H1 (cell line): ENCODE results near the gene SUSD1. TPM values are rescaled to one million over a fixed set of nuclear protein-coding genes. Genes with fewer than 3 reads are reported as not detected.

ENCODE experiments used
- CTCF ChIA-PET: fragments of 300-600 bp; sonication (Branson Sonifier 250); formaldehyde crosslinking; loops from one replicate; lab custom pipeline; 2021; ENCODE audit not compliant: partially characterized antibody; lab: Charles Lee
- POLR2A ChIA-PET: fragments of 300-600 bp; sonication (Branson Sonifier 250); formaldehyde crosslinking; loops from one replicate; lab custom pipeline; 2021; ENCODE audit warnings: inconsistent platforms; ENCODE audit not compliant: partially characterized antibody; lab: Charles Lee
- DNase-seq, 2 experiments: peaks; one replicate each; pipeline versions ENCODE4 v3.0.0 to v3.0.0-alpha.2; 2010 to 2022; ENCODE audit warnings: low spot score in 2 of 2, low read depth in 1 of 2, mixed read lengths in 1 of 2
- FAIRE-seq: peaks from 2 replicates; lab custom pipeline; 2011; peaks lifted over from hg19 to GRCh38; lab: Jason Lieb, UNC
- H2AFZ ChIP-seq: 2 replicates; pipeline ENCODE4 v1.8.1; 2012; ENCODE audit warnings: low read length, inconsistent platforms
- H2AK5ac ChIP-seq: 2 replicates; pipeline ENCODE4 v1.6.1; 2013; ENCODE audit warnings: low read depth, low read length
- H2BK120ac ChIP-seq: replicated peaks from 2 replicates; pipeline ENCODE3; 2013; ENCODE audit warnings: low read depth, low read length, inconsistent platforms
- H2BK12ac ChIP-seq: 2 replicates; pipeline ENCODE4 v1.6.1; 2013; ENCODE audit warnings: low read depth, low read length
- H2BK15ac ChIP-seq: 2 replicates; pipeline ENCODE4 v1.6.1; 2013; ENCODE audit warnings: low read length
- H2BK20ac ChIP-seq: 2 replicates; pipeline ENCODE4 v1.6.1; 2013; ENCODE audit warnings: low read length
- H2BK5ac ChIP-seq: 2 replicates; pipeline ENCODE4 v1.6.1; 2013; ENCODE audit warnings: low read depth, low read length
- H3K14ac ChIP-seq: 2 replicates; pipeline ENCODE4 v1.6.1; 2013; ENCODE audit warnings: inconsistent platforms; ENCODE audit not compliant: insufficient read length
- H3K18ac ChIP-seq: 2 replicates; pipeline ENCODE4 v1.6.1; 2013; ENCODE audit warnings: low read length; ENCODE audit errors: extremely low read depth
- H3K23ac ChIP-seq: 2 replicates; pipeline ENCODE4 v1.6.1; 2013; ENCODE audit warnings: inconsistent platforms; ENCODE audit not compliant: insufficient read length
- H3K23me2 ChIP-seq: 2 replicates; pipeline ENCODE4 v1.6.1; 2013; ENCODE audit warnings: low read depth, low read length
- H3K27ac ChIP-seq: 2 replicates; pipeline ENCODE4 v1.6.1; 2011; ENCODE audit warnings: low read depth, low read length, inconsistent platforms
- H3K27me3 ChIP-seq, 4 experiments: replicated peaks in 1 of 4; 1 replicate in 1 of 4; 2 replicates in 3 of 4; pipeline versions ENCODE4 v1.6.1 to v1.8.1; 2011 to 2013; ENCODE audit warnings: low read length in 3 of 4, mild to moderate bottlenecking in 3 of 4, inconsistent platforms in 2 of 4, mixed read lengths in 2 of 4, moderate library complexity in 1 of 4; ENCODE audit not compliant: control insufficient read depth in 3 of 4, insufficient read depth in 3 of 4; ENCODE audit errors: extremely low read depth in 1 of 4
- H3K36me3 ChIP-seq, 4 experiments: 2 replicates each; pipeline versions ENCODE4 v1.6.1 to v1.8.1; 2011 to 2013; ENCODE audit warnings: mild to moderate bottlenecking in 4 of 4, low read length in 3 of 4, moderate library complexity in 2 of 4, control low read depth in 1 of 4, inconsistent platforms in 1 of 4; ENCODE audit not compliant: insufficient read depth in 4 of 4, control insufficient read depth in 2 of 4
- H3K4ac ChIP-seq: replicated peaks from 2 replicates; pipeline ENCODE3; 2013; ENCODE audit warnings: low read length, low read depth, mixed read lengths, inconsistent platforms; ENCODE audit not compliant: insufficient read length
- H3K4me1 ChIP-seq, 4 experiments: replicated peaks in 1 of 4; 1 replicate in 1 of 4; 2 replicates in 3 of 4; pipeline versions ENCODE4 v1.6.1 to v1.8.1; 2011 to 2013; ENCODE audit warnings: low read length in 3 of 4, inconsistent platforms in 2 of 4, mixed read lengths in 1 of 4; ENCODE audit not compliant: insufficient read depth in 4 of 4, control insufficient read depth in 3 of 4
- H3K4me2 ChIP-seq, 2 experiments: 2 replicates each; pipeline versions ENCODE4 v1.6.1 to v1.8.1; 2011 to 2013; ENCODE audit warnings: low read depth in 2 of 2, low read length in 2 of 2, control low read depth in 1 of 2, inconsistent platforms in 1 of 2, mild to moderate bottlenecking in 1 of 2; ENCODE audit not compliant: insufficient read depth in 1 of 2
- H3K4me3 ChIP-seq, 4 experiments: fragments of 200-600, 300-600 bp in 1 of 4; sonication (generic), shearing (Covaris generic), sonication (Bioruptor Twin) in 1 of 4; 2 replicates each; pipeline versions ENCODE4 v1.5.1 to v1.8.1; 2011 to 2016; ENCODE audit warnings: low read length in 4 of 4, low read depth in 3 of 4, control low read depth in 2 of 4, inconsistent platforms in 2 of 4, mild to moderate bottlenecking in 2 of 4, mixed read lengths in 1 of 4, moderate library complexity in 1 of 4; ENCODE audit not compliant: insufficient read depth in 2 of 4; ENCODE audit errors: extremely low read depth in 1 of 4
- H3K56ac ChIP-seq: replicated peaks from 2 replicates; pipeline ENCODE3; 2013; ENCODE audit warnings: low read depth, mild to moderate bottlenecking, mixed read lengths, low read length, inconsistent platforms; ENCODE audit not compliant: insufficient read length
- H3K79me1 ChIP-seq: 2 replicates; pipeline ENCODE4 v1.6.1; 2013; ENCODE audit warnings: low read depth, low read length, control low read depth
- H3K79me2 ChIP-seq, 2 experiments: 2 replicates each; pipeline versions ENCODE4 v1.6.1 to v1.8.1; 2012 to 2013; ENCODE audit warnings: low read length in 2 of 2, mild to moderate bottlenecking in 2 of 2, inconsistent platforms in 1 of 2; ENCODE audit not compliant: insufficient read depth in 2 of 2, control insufficient read depth in 1 of 2
- H3K9ac ChIP-seq, 4 experiments: replicated peaks in 1 of 4; 1 replicate in 1 of 4; 2 replicates in 3 of 4; pipeline versions ENCODE4 v1.6.1 to v1.8.1; 2011 to 2013; ENCODE audit warnings: low read depth in 3 of 4, low read length in 3 of 4, control low read depth in 2 of 4, mild to moderate bottlenecking in 2 of 4, moderate library complexity in 2 of 4, inconsistent platforms in 1 of 4; ENCODE audit errors: extremely low read depth in 1 of 4
- H3K9me3 ChIP-seq, 2 experiments: 2 replicates each; pipeline versions ENCODE4 v1.6.1 to v1.8.1; 2012 to 2013; ENCODE audit warnings: mild to moderate bottlenecking in 2 of 2, moderate library complexity in 2 of 2, control low read depth in 1 of 2, inconsistent platforms in 1 of 2, low read depth in 1 of 2, low read length in 1 of 2, mixed read lengths in 1 of 2; ENCODE audit not compliant: insufficient read depth in 2 of 2
- H4K20me1 ChIP-seq, 2 experiments: replicated peaks in 1 of 2; 2 replicates each; pipeline versions ENCODE3 to v1.8.1; 2011 to 2013; ENCODE audit warnings: inconsistent platforms in 2 of 2, low read length in 2 of 2, mild to moderate bottlenecking in 1 of 2; ENCODE audit not compliant: insufficient read depth in 2 of 2, control insufficient read depth in 1 of 2
- H4K5ac ChIP-seq: 2 replicates; pipeline ENCODE4 v1.6.1; 2013; ENCODE audit warnings: low read length, low read depth, mixed read lengths, inconsistent platforms; ENCODE audit not compliant: insufficient read length
- H4K8ac ChIP-seq: 2 replicates; pipeline ENCODE4 v1.8.0; 2013; ENCODE audit warnings: mild to moderate bottlenecking, moderate library complexity, low read length, inconsistent platforms; ENCODE audit not compliant: insufficient read depth; ENCODE audit errors: extremely low read depth
- H4K91ac ChIP-seq: replicated peaks from 2 replicates; pipeline ENCODE3; 2013; ENCODE audit warnings: low read length, mixed read lengths, inconsistent platforms; ENCODE audit not compliant: insufficient read length
- GABPA ChIP-seq: IDR thresholded peaks from 2 replicates; pipeline ENCODE4 v1.6.1; 2011; ENCODE audit warnings: mild to moderate bottlenecking, low read length, moderate library complexity, borderline replicate concordance; ENCODE audit not compliant: insufficient read depth
- WGBS, 2 experiments: shearing (Covaris generic) in 1 of 2; methylation state at CpG; one replicate each; pipeline versions ENCODE4 v1.1.6 to v1.1.7; 2013 to 2015; ENCODE audit warnings: low lambda C conversion rate in 2 of 2, mixed read lengths in 2 of 2, inconsistent platforms in 1 of 2, low coverage in 1 of 2, missing lambda C conversion rate in 1 of 2; ENCODE audit not compliant: insufficient replicate concordance in 2 of 2, insufficient coverage in 1 of 2, insufficient read length in 1 of 2; ENCODE audit errors: extremely low coverage in 1 of 2, missing lambda C conversion rate in 1 of 2; 5-methylcytosine and 5-hydroxymethylcytosine counted together
- polyA plus RNA-seq, 7 experiments: library from polyadenylated mRNA; depleted of rRNA in 3 of 7; stranded (reverse) in 5 of 7; unstranded in 2 of 7; fragments of >200 nt in 5 of 7; fragments of 200-250 nt in 2 of 7; gene quantifications; 1 replicate in 5 of 7; 2 replicates in 1 of 7; 4 replicates in 1 of 7; pipeline versions ENCODE4 v1.2.1 to v1.2.3, GENCODE V29; 2011 to 2013; ENCODE audit warnings: missing spikeins in 2 of 7, mixed read lengths in 2 of 7
- total RNA-seq: library from RNA; stranded (reverse); fragmentation: NEBNext Ultra II Directional; extraction: Animal tissue kit (Norgen Biotek cat#: 25700); gene quantifications from 2 replicates; pipeline ENCODE4 v1.2.1, GENCODE V29; 2021

SUSD1 gene
- total and polyA plus RNA-seq, 2 of the 8 experiments (the other 6 are each of a cell fraction or from before 2014, with no cell fraction given): 2.8 to 7.2 TPM

GRCh38 chr9:112015736-112016135 is 159.4 kb downstream of the SUSD1 start:
- POLR2A ChIA-PET: no interaction called here
- no peak overlapping the region for H2BK120ac ChIP-seq
- no peaks in the 10 kb centered on the region for H4K20me1 ChIP-seq
- no peak overlapping the region for H2BK5ac ChIP-seq
- no peak overlapping the region for H3K4ac ChIP-seq
- H2BK15ac ChIP-seq: no peak overlapping the region
- H2BK20ac ChIP-seq: no peak overlapping the region
- H3K9ac ChIP-seq: no peak overlapping the region
- no peak overlapping the region for H3K18ac ChIP-seq
- H2BK12ac ChIP-seq: no peak overlapping the region
- H4K91ac ChIP-seq: no peak overlapping the region
- H3K79me1 ChIP-seq: no peaks in the 10 kb centered on the region
- no peaks in the 10 kb centered on the region for H3K23me2 ChIP-seq
- TF ChIP-seq GABPA: no peak
- TF ChIP-seq, all 59 proteins: peak for 0
- Histone ChIP-seq H3K36me3 (no peaks in the 10 kb centered on the region), H2AFZ (no peak overlapping the region), H4K5ac (no peak overlapping the region), H3K14ac (no peak overlapping the region), H3K27me3 (no peaks in the 10 kb centered on the region), H3K4me3 (no peak overlapping the region), H3K27ac (no peak overlapping the region), H3K4me2 (no peak overlapping the region), H3K56ac (no peak overlapping the region), H3K23ac (no peak overlapping the region), H3K79me2 (no peaks in the 10 kb centered on the region), H3K4me1 (no peaks in the 10 kb centered on the region), H2AK5ac (no peak overlapping the region), H4K8ac (no peak overlapping the region), H3K9me3 (no peaks in the 10 kb centered on the region)
- CTCF ChIA-PET: interaction anchor here (1.1 to 1.4 kb wide), 5 partner anchors 9 to 255 kb away, joined by 3 to 6 read pairs (median 4); no protein-coding TSS in a partner anchor
- FAIRE-seq (no peak), DNase-seq (no peak)
- WGBS, 2 experiments: 78% methylated on average over 2 of the region's 2 CpGs; no CpG with 5 or more reads in 1 of the 2 experiments
